Measurements from ENCODE around the gene ZNF284.
A peak's percentile ranks its signal among the peaks of the same experiment; 100 is the strongest.

The ZNF284 gene

DNA sequence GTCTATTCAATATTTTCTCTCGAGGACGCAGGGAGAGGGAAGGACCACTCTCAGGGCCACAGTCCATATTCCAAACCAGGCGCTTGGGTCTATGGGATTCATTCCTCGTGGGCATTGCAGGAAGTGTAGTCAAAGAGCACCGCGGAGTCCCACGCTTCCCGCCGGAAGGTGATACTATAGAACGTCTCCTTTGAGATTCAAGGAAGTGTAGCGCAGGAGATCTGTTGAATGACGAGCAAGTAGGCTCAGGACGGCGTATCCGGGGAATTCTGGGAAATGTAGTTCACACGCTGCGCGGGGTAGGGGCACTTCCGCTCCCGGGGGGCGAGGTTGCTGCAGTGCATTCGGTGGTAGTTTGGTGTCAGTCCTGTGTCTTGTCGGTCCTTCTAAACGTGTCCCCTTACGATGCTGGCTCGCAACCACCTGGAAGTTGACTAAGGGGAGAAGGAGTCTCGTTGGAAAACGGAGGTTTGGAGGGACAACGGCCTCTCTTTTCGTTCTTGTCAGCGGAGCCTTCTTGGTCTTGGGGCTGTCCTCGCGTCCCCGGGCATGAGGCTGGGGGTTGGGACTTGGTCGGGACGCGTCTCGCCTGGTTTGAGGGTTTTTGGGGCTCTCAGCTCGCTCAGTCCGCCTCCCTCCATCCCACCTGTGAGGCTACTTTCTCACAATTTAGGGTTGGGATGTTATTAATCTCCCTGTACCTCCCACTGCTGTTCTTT, at the start of gene ZNF284:
ZNF284 (plus strand) TSS at position 336 of the 719 bp plus-strand sequence. CDS start 4,231 bp downstream, outside the sequence.
- no peaks in the 10 kb centered on the region for H3K9me3 ChIP-seq (ENCODE audit: control insufficient read depth, insufficient read depth, low read length)
- H3K36me3 ChIP-seq (ENCODE audit: control insufficient read depth, insufficient read depth, low read length) = no peaks in the 10 kb centered on the region
- H3K4me3 ChIP-seq (ENCODE audit: low read depth, low read length) = peak within 1 kb of the TSS; percentile 80
- H3K4me1 ChIP-seq (ENCODE audit: control insufficient read depth, insufficient read depth, low read length) = no peaks in the 10 kb centered on the region
- H3K27me3 ChIP-seq (ENCODE audit: control insufficient read depth, insufficient read depth, low read length) = peaks cover 7% of the 10 kb centered on the region
- H3K9ac ChIP-seq (ENCODE audit: low read depth, low read length) = peak within 1 kb of the TSS; percentile 50

- Histone ChIP-seq H3K4me3 (ENCODE audit: low read depth, low read length) (peak overlapping the region; percentile 98), H3K4me1 (ENCODE audit: control insufficient read depth, insufficient read depth, low read length) (peaks cover 3% of the 10 kb centered on the region), H3K9me3 (ENCODE audit: control insufficient read depth, insufficient read depth, low read length) (no peaks in the 10 kb centered on the region), H3K36me3 (ENCODE audit: control insufficient read depth, insufficient read depth, low read length) (no peaks in the 10 kb centered on the region), H3K27me3 (ENCODE audit: control insufficient read depth, insufficient read depth, low read length) (peaks cover under 1% of the 10 kb centered on the region), H3K9ac (ENCODE audit: low read depth, low read length) (peak overlapping the region; percentile 67)
Observed at GRCh38 chr19:44024900-44025216, 47.1 kb upstream of the ZNF284 start.

DNA sequence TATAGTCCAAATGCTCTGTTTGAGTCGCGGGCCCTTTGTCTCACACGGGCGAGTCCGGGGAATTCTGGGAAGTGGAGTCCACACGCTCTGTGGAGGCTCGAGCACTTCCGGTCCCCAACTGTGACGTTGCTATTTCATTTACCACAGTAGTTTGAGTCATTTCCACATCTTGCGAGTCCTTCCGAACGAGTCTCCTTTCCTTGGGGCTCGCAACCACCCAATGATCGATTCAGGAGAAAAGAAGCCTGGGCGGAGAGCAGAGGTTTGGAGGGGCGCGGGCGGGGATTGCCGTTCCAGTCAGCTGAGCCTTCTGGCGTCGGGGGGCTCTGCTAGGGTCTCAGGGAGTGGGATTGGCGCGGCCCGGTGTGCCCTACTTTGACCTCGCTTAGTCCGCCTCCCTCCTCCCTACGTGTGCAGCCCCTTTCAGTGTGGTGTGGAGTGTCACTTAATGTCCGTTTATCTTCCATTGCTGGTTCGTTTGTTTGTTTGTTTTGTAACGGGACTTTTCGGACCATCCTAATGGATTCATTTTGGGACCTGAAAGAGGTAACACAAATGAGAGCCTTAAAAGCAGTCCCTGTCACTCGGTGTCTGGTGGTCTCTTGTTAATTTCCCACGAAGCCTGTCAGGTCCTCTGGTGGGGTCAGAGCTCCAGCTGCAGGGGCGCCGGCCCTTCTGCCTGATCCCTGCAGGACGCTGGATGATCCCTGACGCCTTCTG, 46.6 kb upstream of the ZNF284 start, which contains the start of gene ZNF222:
ZNF222 (plus strand) TSS at position 163 of the 720 bp plus-strand sequence; CDS start at position 221, 58 bp downstream.
- no peaks in the 10 kb centered on the region for H3K9me3 ChIP-seq (ENCODE audit: control insufficient read depth, insufficient read depth, low read length)
- peaks cover 3% of the 10 kb centered on the region for H3K4me1 ChIP-seq (ENCODE audit: control insufficient read depth, insufficient read depth, low read length)
- H3K9ac ChIP-seq (ENCODE audit: low read depth, low read length) = peak within 1 kb of the TSS; percentile 67
- no peaks in the 10 kb centered on the region for H3K36me3 ChIP-seq (ENCODE audit: control insufficient read depth, insufficient read depth, low read length)
- peak within 1 kb of the TSS; percentile 98 for H3K4me3 ChIP-seq (ENCODE audit: low read depth, low read length)
- no peaks in the 10 kb centered on the region for H3K27me3 ChIP-seq (ENCODE audit: control insufficient read depth, insufficient read depth, low read length)

- Histone ChIP-seq H3K4me1 (ENCODE audit: control insufficient read depth, insufficient read depth, low read length) (peaks cover 3% of the 10 kb centered on the region), H3K9me3 (ENCODE audit: control insufficient read depth, insufficient read depth, low read length) (no peaks in the 10 kb centered on the region), H3K9ac (ENCODE audit: low read depth, low read length) (no peak overlapping the region), H3K36me3 (ENCODE audit: control insufficient read depth, insufficient read depth, low read length) (peaks cover 2% of the 10 kb centered on the region), H3K27me3 (ENCODE audit: control insufficient read depth, insufficient read depth, low read length) (no peaks in the 10 kb centered on the region), H3K4me3 (ENCODE audit: low read depth, low read length) (no peak overlapping the region)
Observed at GRCh38 chr19:44026622-44027021, 45.3 kb upstream of the ZNF284 start.

GRCh38 chr19:44032001-44032610, 39.9 kb upstream of the ZNF284 start:
- peaks cover 6% of the 10 kb centered on the region for H3K9me3 ChIP-seq (ENCODE audit: control insufficient read depth, insufficient read depth, low read length)
- no peak overlapping the region for H3K9ac ChIP-seq (ENCODE audit: low read depth, low read length)
- H3K27me3 ChIP-seq (ENCODE audit: control insufficient read depth, insufficient read depth, low read length) = no peaks in the 10 kb centered on the region
- H3K36me3 ChIP-seq (ENCODE audit: control insufficient read depth, insufficient read depth, low read length) = peaks cover 9% of the 10 kb centered on the region
- H3K4me3 ChIP-seq (ENCODE audit: low read depth, low read length) = no peak overlapping the region
- no peaks in the 10 kb centered on the region for H3K4me1 ChIP-seq (ENCODE audit: control insufficient read depth, insufficient read depth, low read length)

DNA sequence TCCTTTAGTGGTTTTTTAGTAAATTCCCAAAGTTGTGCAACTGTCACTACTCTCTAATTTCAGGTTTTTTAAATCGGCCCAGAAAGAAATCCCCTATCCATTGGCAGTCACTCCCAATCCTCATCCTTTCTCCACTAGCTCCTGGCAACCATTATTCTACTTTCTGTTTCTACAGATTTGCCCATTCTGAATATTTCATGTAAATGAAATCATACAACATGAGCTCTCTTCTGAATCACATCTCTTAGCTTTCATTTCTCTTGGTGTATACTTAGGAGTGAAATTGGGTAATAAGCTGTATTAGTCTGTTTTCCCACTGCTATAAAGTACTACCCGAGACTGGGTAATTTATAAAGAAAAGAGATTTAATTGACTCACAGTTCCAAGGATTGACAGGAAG, 29.8 kb upstream of the ZNF284 start:
- Histone ChIP-seq H3K9me3 (ENCODE audit: control insufficient read depth, insufficient read depth, low read length) (no peaks in the 10 kb centered on the region), H3K36me3 (ENCODE audit: control insufficient read depth, insufficient read depth, low read length) (no peaks in the 10 kb centered on the region), H3K9ac (ENCODE audit: low read depth, low read length) (no peak overlapping the region), H3K27me3 (ENCODE audit: control insufficient read depth, insufficient read depth, low read length) (peaks cover 4% of the 10 kb centered on the region), H3K4me3 (ENCODE audit: low read depth, low read length) (no peak overlapping the region), H3K4me1 (ENCODE audit: control insufficient read depth, insufficient read depth, low read length) (no peaks in the 10 kb centered on the region)

- H3K9me3 ChIP-seq (ENCODE audit: control insufficient read depth, insufficient read depth, low read length) = no peaks in the 10 kb centered on the region
- peaks cover 3% of the 10 kb centered on the region for H3K4me1 ChIP-seq (ENCODE audit: control insufficient read depth, insufficient read depth, low read length)
- H3K4me3 ChIP-seq (ENCODE audit: low read depth, low read length) = peak overlapping the region; percentile 82
- peaks cover 2% of the 10 kb centered on the region for H3K27me3 ChIP-seq (ENCODE audit: control insufficient read depth, insufficient read depth, low read length)
- H3K9ac ChIP-seq (ENCODE audit: low read depth, low read length) = peak overlapping the region; percentile 62
- no peaks in the 10 kb centered on the region for H3K36me3 ChIP-seq (ENCODE audit: control insufficient read depth, insufficient read depth, low read length)
Observed at GRCh38 chr19:44050740-44051649, 21.0 kb upstream of the ZNF284 start.

DNA sequence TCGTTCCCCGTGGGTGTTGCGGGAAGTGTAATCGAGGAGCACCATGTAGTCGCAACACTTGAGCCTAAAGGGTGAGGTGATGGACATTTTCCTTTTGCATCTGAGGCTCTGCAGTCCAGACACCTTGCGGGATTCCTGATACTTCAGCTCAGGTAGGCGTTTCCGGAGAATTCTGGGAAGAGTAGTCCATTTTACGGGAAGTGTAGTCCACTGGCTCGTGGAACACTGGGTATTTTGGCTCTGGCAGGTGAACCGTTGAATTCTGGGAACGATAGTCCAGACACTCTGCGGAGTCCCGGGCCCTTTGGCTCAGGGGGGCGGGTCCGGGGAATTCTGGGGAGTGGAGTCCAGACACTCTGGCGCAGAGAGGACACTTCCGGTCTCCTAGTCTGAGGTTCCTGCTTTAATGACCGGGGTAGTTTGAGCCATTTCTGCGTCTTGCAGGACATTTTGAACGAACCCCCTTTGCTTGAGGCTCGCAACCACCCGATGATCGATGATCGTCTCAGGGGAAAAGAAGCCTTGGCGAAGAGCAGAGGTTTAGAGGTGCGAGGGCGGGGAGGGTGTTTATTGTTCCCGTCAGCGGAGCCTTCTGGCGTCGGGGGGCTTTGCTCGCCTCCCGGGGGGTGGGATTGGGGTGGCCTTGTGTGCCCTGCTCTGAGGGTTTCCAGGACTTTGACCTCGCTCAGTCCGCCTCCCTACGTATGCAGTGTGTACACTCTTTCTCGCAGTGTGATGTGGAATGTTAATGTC, 20.1 kb upstream of the ZNF284 start, which contains the start of gene ZNF223:
ZNF223 (plus strand) TSS at position 387 of the 753 bp plus-strand sequence. CDS start 3,141 bp downstream, outside the sequence.
- Histone ChIP-seq H3K4me1 (ENCODE audit: control insufficient read depth, insufficient read depth, low read length) (peaks cover 3% of the 10 kb centered on the region), H3K4me3 (ENCODE audit: low read depth, low read length) (peak within 1 kb of the TSS; percentile 82), H3K9ac (ENCODE audit: low read depth, low read length) (peak within 1 kb of the TSS; percentile 85), H3K36me3 (ENCODE audit: control insufficient read depth, insufficient read depth, low read length) (no peaks in the 10 kb centered on the region), H3K27me3 (ENCODE audit: control insufficient read depth, insufficient read depth, low read length) (peaks cover 2% of the 10 kb centered on the region), H3K9me3 (ENCODE audit: control insufficient read depth, insufficient read depth, low read length) (no peaks in the 10 kb centered on the region)

DNA sequence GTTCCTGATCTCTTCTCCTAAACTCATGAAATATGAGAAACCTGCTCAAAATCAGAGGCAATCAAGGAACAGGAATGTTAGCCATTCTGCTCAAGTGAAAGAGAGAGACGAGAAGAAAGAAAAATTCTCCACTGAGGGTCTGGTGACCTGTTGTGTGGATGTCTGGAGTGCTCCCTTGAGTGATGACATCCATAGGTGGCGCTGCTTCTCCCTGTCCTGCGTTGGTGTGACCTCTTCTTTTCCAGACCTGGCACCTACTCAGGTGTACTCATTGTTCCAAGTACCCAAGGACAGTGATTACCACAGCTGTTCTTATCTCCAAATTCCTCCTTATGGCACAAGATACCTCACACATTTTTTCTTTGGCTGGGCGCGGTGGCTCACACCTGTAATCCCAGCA, 16.1 kb upstream of the ZNF284 start:
- H3K4me1 ChIP-seq (ENCODE audit: control insufficient read depth, insufficient read depth, low read length) = no peaks in the 10 kb centered on the region
- H3K27me3 ChIP-seq (ENCODE audit: control insufficient read depth, insufficient read depth, low read length) = no peaks in the 10 kb centered on the region
- H3K4me3 ChIP-seq (ENCODE audit: low read depth, low read length) = no peak overlapping the region
- no peak overlapping the region for H3K9ac ChIP-seq (ENCODE audit: low read depth, low read length)
- H3K9me3 ChIP-seq (ENCODE audit: control insufficient read depth, insufficient read depth, low read length) = no peaks in the 10 kb centered on the region
- peaks cover 8% of the 10 kb centered on the region for H3K36me3 ChIP-seq (ENCODE audit: control insufficient read depth, insufficient read depth, low read length)

DNA sequence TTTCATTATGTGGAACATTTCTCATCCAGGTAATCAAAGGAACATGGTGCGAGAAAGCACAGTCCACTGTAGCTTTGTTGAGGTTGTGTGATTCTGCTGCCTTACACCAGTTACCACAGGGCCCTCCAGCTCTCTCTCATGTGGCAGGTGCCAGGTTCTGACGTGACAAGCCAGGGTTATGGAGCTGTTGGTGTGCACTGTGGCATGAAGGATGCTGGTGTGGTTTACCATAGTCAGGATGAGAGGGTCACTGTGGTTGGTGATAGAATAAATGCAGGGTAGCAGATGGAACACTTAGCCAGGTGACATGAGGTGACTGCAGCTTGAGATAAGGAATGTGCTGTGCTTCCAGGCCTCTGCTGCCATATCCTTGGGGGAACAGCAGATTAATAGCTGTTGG, 12.7 kb upstream of the ZNF284 start:
- Histone ChIP-seq H3K9ac (ENCODE audit: low read depth, low read length) (no peak overlapping the region), H3K4me3 (ENCODE audit: low read depth, low read length) (no peak overlapping the region), H3K36me3 (ENCODE audit: control insufficient read depth, insufficient read depth, low read length) (peaks cover 15% of the 10 kb centered on the region), H3K9me3 (ENCODE audit: control insufficient read depth, insufficient read depth, low read length) (no peaks in the 10 kb centered on the region), H3K27me3 (ENCODE audit: control insufficient read depth, insufficient read depth, low read length) (no peaks in the 10 kb centered on the region), H3K4me1 (ENCODE audit: control insufficient read depth, insufficient read depth, low read length) (no peaks in the 10 kb centered on the region)
